GM18873 (cell line): ENCODE results near the gene HLCS.

ENCODE experiments used
- ATAC-seq: cut with Tn5 transposase; IDR thresholded peaks from one replicate; pipeline ENCODE4 v1.9.1; 2021; ENCODE audit warnings: mild to moderate bottlenecking, moderate library complexity, moderate number of reproducible peaks; ENCODE audit not compliant: unreplicated experiment, low FRiP score

HLCS gene

GRCh38 chr21:36890086-36890485 lies 76.4 kb downstream of the HLCS start:
- no peak for ATAC-seq

GRCh38 chr21:36889401-36889800 lies 77.1 kb downstream of the HLCS start:
- no peak for ATAC-seq

GRCh38 chr21:36888466-36888865 lies 78.0 kb downstream of the HLCS start:
- ATAC-seq: no peak

GRCh38 chr21:36887963-36888362 lies 78.5 kb downstream of the HLCS start:
- no peak for ATAC-seq

- no peak for ATAC-seq
Measured at GRCh38 chr21:36883532-36884486, 82.7 kb downstream of the HLCS start.

- ATAC-seq: no peak
Measured at GRCh38 chr21:36882776-36883175, 83.7 kb downstream of the HLCS start.

GRCh38 chr21:36881228-36881627 lies 85.2 kb downstream of the HLCS start:
- no peak for ATAC-seq

GRCh38 chr21:36879827-36880226 lies 86.6 kb downstream of the HLCS start:
- ATAC-seq: no peak

GRCh38 chr21:36877741-36878140 lies 88.7 kb downstream of the HLCS start:
- no peak for ATAC-seq

- ATAC-seq: no peak
Measured at GRCh38 chr21:36874665-36875064, 91.8 kb downstream of the HLCS start.

- no peak for ATAC-seq
Measured at GRCh38 chr21:36873513-36873912, 93.0 kb downstream of the HLCS start.

GRCh38 chr21:36867291-36867905 lies 99.1 kb downstream of the HLCS start:
- ATAC-seq: no peak

- ATAC-seq: no peak
Measured at GRCh38 chr21:36866419-36866818, 100.0 kb downstream of the HLCS start.

GRCh38 chr21:36864974-36865373 lies 101.5 kb downstream of the HLCS start:
- ATAC-seq: no peak

- ATAC-seq: no peak
Measured at GRCh38 chr21:36863260-36863659, 103.2 kb downstream of the HLCS start.

GRCh38 chr21:36861595-36862323 lies 104.7 kb downstream of the HLCS start:
- no peak for ATAC-seq

GRCh38 chr21:36860736-36861594 lies 105.5 kb downstream of the HLCS start:
- no peak for ATAC-seq

- no peak for ATAC-seq
Measured at GRCh38 chr21:36859744-36860501, 106.5 kb downstream of the HLCS start.

GRCh38 chr21:36858320-36858957 lies 108.0 kb downstream of the HLCS start:
- ATAC-seq: no peak
